ENCODE data around the gene PRPH.
"Not testable (repeated sequence)": the region's sequence is repeated elsewhere in the genome, so short reads cannot be mapped to it uniquely, and the experiment has no call there.

Gene PRPH

GRCh38 chr12:49332891-49333371 lies 38.0 kb downstream of the PRPH start:
- Histone ChIP-seq H3K9me3 (no peaks in the 10 kb centered on the region), H3K27me3 (peaks cover 5 to 70% of the 10 kb centered on the region in 2 donors), H3K4me3 (peak overlapping the region; percentile 6 to 27), H3K36me3 (no peaks in the 10 kb centered on the region), H3K27ac (no peak overlapping the region), H3K4me1 (peaks cover 0 to 32% (median 14%) of the 10 kb centered on the region in 4 donors)
- no peak for TF ChIP-seq CTCF (IDR thresholded peaks at IDR 0.05)
- intact Hi-C loops (cut with DNase I; ENCODE audit: low total_unique reads): no loop called here
- no peak for DNase-seq

GRCh38 chr12:49333778-49334177 lies 38.8 kb downstream of the PRPH start:
- H3K36me3 ChIP-seq; H3K27ac ChIP-seq; DNase-seq; H3K4me3 ChIP-seq; H3K9me3 ChIP-seq; intact Hi-C loops (cut with DNase I; ENCODE audit: low total_unique reads): not testable (repeated sequence)
- Histone ChIP-seq H3K27me3 (peaks cover 5 to 78% of the 10 kb centered on the region in 2 donors), H3K4me1 (peaks cover 0 to 32% (median 14%) of the 10 kb centered on the region in 4 donors)

- Histone ChIP-seq H3K27me3 (peaks cover 5 to 83% of the 10 kb centered on the region in 2 donors), H3K4me3 (no peak overlapping the region), H3K27ac (no peak overlapping the region), H3K4me1 (peaks cover 0 to 32% (median 14%) of the 10 kb centered on the region in 4 donors), H3K36me3 (no peaks in the 10 kb centered on the region), H3K9me3 (no peaks in the 10 kb centered on the region)
- DNase-seq: no peak
- TF ChIP-seq CTCF (IDR thresholded peaks at IDR 0.05): no peak
- intact Hi-C loops (cut with DNase I; ENCODE audit: low total_unique reads): no loop called here
These were observed 39.3 kb downstream of the PRPH start for GRCh38 chr12:49334226-49334625.

GRCh38 chr12:49334681-49335080 lies 39.7 kb downstream of the PRPH start:
- Histone ChIP-seq H3K4me3 (no peak overlapping the region), H3K9me3 (no peaks in the 10 kb centered on the region), H3K36me3 (no peaks in the 10 kb centered on the region), H3K4me1 (peaks cover 0 to 32% (median 14%) of the 10 kb centered on the region in 4 donors), H3K27me3 (peaks cover 5 to 87% of the 10 kb centered on the region in 2 donors), H3K27ac (no peak overlapping the region)
- intact Hi-C loops (cut with DNase I; ENCODE audit: low total_unique reads): loop anchor here (5.0 kb wide), 1 partner anchor 42 kb away; no protein-coding TSS in a partner anchor
- no peak for DNase-seq
- no peak for TF ChIP-seq CTCF (IDR thresholded peaks at IDR 0.05)

GRCh38 chr12:49335118-49335954 lies 40.4 kb downstream of the PRPH start:
- H3K4me3 ChIP-seq: no peak overlapping the region
- H3K36me3 ChIP-seq: no peaks in the 10 kb centered on the region
- DNase-seq: no peak
- intact Hi-C loops (cut with DNase I; ENCODE audit: low total_unique reads): loop anchor here (5.0 kb wide), 1 partner anchor 43 kb away; no protein-coding TSS in a partner anchor
- H3K27me3 ChIP-seq: peaks cover 5 to 86% of the 10 kb centered on the region in 2 donors
- no peaks in the 10 kb centered on the region for H3K9me3 ChIP-seq
- no peak for TF ChIP-seq CTCF (IDR thresholded peaks at IDR 0.05)
- H3K27ac ChIP-seq: no peak overlapping the region
- peaks cover 0 to 32% (median 14%) of the 10 kb centered on the region in 4 donors for H3K4me1 ChIP-seq
